Spleen (tissue), 11 donors: Measurements from ENCODE around the gene DIP2A. TPM values are rescaled to one million over a fixed set of nuclear protein-coding genes. Genes with fewer than 3 reads are reported as not detected.

Experiments used
- DNase-seq: peaks from one replicate; pipeline ENCODE4 v3.0.0-alpha.2; 2020
- H3K27ac ChIP-seq, 8 donors: fragments of 200-600 bp; sonication (generic) in 7 of 8; 1 replicate in 4 of 8; 2 replicates in 4 of 8; pipeline versions ENCODE4 v1.5.0 to v1.8.0; 2016 to 2021; ENCODE audit warnings: inconsistent platforms in 4 of 8, mild to moderate bottlenecking in 4 of 8, moderate library complexity in 1 of 8
- H3K27me3 ChIP-seq, 7 donors: fragments of 200-600 bp; sonication (generic) in 6 of 7; replicated peaks in 1 of 7; 1 replicate in 4 of 7; 2 replicates in 3 of 7; pipeline versions ENCODE4 v1.5.0 to v1.8.0; 2016 to 2021; ENCODE audit warnings: inconsistent platforms in 3 of 7, mild to moderate bottlenecking in 1 of 7
- H3K36me3 ChIP-seq, 6 donors: fragments of 200-600 bp; sonication (generic) in 5 of 6; 1 replicate in 4 of 6; 2 replicates in 2 of 6; pipeline versions ENCODE4 v1.5.0 to v1.8.0; 2016 to 2021; ENCODE audit warnings: inconsistent platforms in 2 of 6
- H3K4me1 ChIP-seq, 6 donors: fragments of 200-600 bp; sonication (generic) in 5 of 6; 1 replicate in 3 of 6; 2 replicates in 3 of 6; pipeline versions ENCODE4 v1.5.0 to v1.8.0; 2016 to 2021; ENCODE audit warnings: inconsistent platforms in 3 of 6
- H3K4me3 ChIP-seq, 8 donors: fragments of 200-600 bp; sonication (generic) in 7 of 8; 1 replicate in 4 of 8; 2 replicates in 4 of 8; pipeline versions ENCODE4 v1.5.0 to v1.8.0; 2016 to 2021; ENCODE audit warnings: inconsistent platforms in 4 of 8, mild to moderate bottlenecking in 4 of 8, moderate library complexity in 2 of 8
- H3K9me3 ChIP-seq, 8 donors: fragments of 200-600 bp; sonication (generic) in 7 of 8; 1 replicate in 4 of 8; 2 replicates in 4 of 8; pipeline versions ENCODE4 v1.5.0 to v1.8.0; 2016 to 2021; ENCODE audit warnings: inconsistent platforms in 4 of 8
- CTCF ChIP-seq, 11 experiments: fragments of 200-600 bp in 7 of 11; fragments of 450-650 bp in 4 of 11; sonication (generic) in 4 of 11; IDR thresholded peaks in 8 of 11; conservative IDR thresholded peaks in 3 of 11; 1 replicate in 7 of 11; 2 replicates in 4 of 11; pipeline versions ENCODE4 v1.4.0 to v1.8.0; 2016 to 2021; ENCODE audit warnings: antibody characterized with exemption in 11 of 11, inconsistent platforms in 4 of 11, mild to moderate bottlenecking in 1 of 11
- POLR2A ChIP-seq, 3 donors: fragments of 450-650 bp; IDR thresholded peaks; one replicate each; pipeline ENCODE4 v1.5.1; 2017; ENCODE audit warnings: antibody characterized with exemption in 3 of 3, mild to moderate bottlenecking in 1 of 3
- POLR2AphosphoS5 ChIP-seq, 3 donors: sonication (generic); formaldehyde crosslinking; IDR thresholded peaks; one replicate each; pipeline ENCODE4 v1.5.1; 2017; ENCODE audit warnings: antibody characterized with exemption in 3 of 3
- WGBS, 5 donors: extraction: QIAGEN DNeasy Blood & Tissue Kit in 3 of 5; methylation state at CpG; one replicate each; pipeline versions ENCODE4 v1.1.5 to v1.1.7; 2013 to 2018; 5-methylcytosine and 5-hydroxymethylcytosine counted together
- intact Hi-C: fragments of 100-400 bp; cut with DNase I; formaldehyde crosslinking; loops from one replicate; pipeline ENCODE4 v1.15.0; 2023; ENCODE audit warnings: low total_unique reads
- polyA plus RNA-seq, 3 donors: library from polyadenylated mRNA; stranded (reverse); fragments of 200-250 nt; gene quantifications; one replicate each; pipeline ENCODE4 v1.2.1, GENCODE V29; 2013
- total RNA-seq, 7 donors: library from RNA; depleted of rRNA in 3 of 7; stranded (reverse); fragments of >200 nt in 3 of 7; fragmentation: NEBNext Ultra II Directional in 4 of 7; extraction: Animal tissue kit (Norgen Biotek cat#: 25700) in 4 of 7; gene quantifications; one replicate each; pipeline versions ENCODE4 v1.1.0 to v1.2.1, GENCODE V29; 2016 to 2021
- donor health status: healthy with polysubstance abuse.
- donor health status: DM: no; HTN: no; CAD: no; lungs with moderate emphysema.
- donor health status: DM: no; HTN: no; CAD: no.
- donor health status: Bipolar disorder and iron deficiency.
- donor health status: healthy.
- donor health status: DM: no; HTN: no; CAD: no.
- donor health status: DM: yes; HTN: yes; CAD: no.

DIP2A gene
- total and polyA plus RNA-seq, 10 donors, result 14.7 to 96.7 (median 64.1) TPM

GRCh38 chr21:46603228-46603627 lies 144.5 kb downstream of the DIP2A start:
- H3K36me3 ChIP-seq, result no peaks in the 10 kb centered on the region
- intact Hi-C loops, result no loop called here
- H3K27me3 ChIP-seq, result no peaks in the 10 kb centered on the region
- TF ChIP-seq CTCF (IDR thresholded peaks at IDR 0.05 in 8 of 11, conservative IDR thresholded peaks at IDR 0.05 in 3 of 11) (no peak), POLR2AphosphoS5 (IDR thresholded peaks at IDR 0.05) (no peak), POLR2A (IDR thresholded peaks at IDR 0.05) (no peak)
- peaks cover 4 to 46% (median 27%) of the 10 kb centered on the region in 6 donors for H3K4me1 ChIP-seq
- DNase-seq, result no peak
- no peak overlapping the region for H3K4me3 ChIP-seq
- H3K27ac ChIP-seq, result no peak overlapping the region
- 59 to 80% (median 63%) methylated on average over 8 to 9 of the region's 9 CpGs for WGBS, 5 donors
- H3K9me3 ChIP-seq, result no peaks in the 10 kb centered on the region

- 70 to 84% (median 80%) methylated on average over 9 of the region's 9 CpGs for WGBS, 5 donors
- Histone ChIP-seq H3K4me3 (no peak overlapping the region), H3K36me3 (no peaks in the 10 kb centered on the region), H3K9me3 (no peaks in the 10 kb centered on the region), H3K4me1 (peaks cover 4 to 34% (median 19%) of the 10 kb centered on the region in 6 donors), H3K27me3 (no peaks in the 10 kb centered on the region), H3K27ac (peak overlapping the region in 3 of 8 donors; percentile 64 to 80 (median 66))
- TF ChIP-seq POLR2A (IDR thresholded peaks at IDR 0.05) (no peak), POLR2AphosphoS5 (IDR thresholded peaks at IDR 0.05) (no peak), CTCF (IDR thresholded peaks at IDR 0.05 in 8 of 11, conservative IDR thresholded peaks at IDR 0.05 in 3 of 11) (no peak)
- DNase-seq, result no peak
- intact Hi-C loops, result no loop called here
These were observed 145.8 kb downstream of the DIP2A start for GRCh38 chr21:46604329-46604974.

DNA sequence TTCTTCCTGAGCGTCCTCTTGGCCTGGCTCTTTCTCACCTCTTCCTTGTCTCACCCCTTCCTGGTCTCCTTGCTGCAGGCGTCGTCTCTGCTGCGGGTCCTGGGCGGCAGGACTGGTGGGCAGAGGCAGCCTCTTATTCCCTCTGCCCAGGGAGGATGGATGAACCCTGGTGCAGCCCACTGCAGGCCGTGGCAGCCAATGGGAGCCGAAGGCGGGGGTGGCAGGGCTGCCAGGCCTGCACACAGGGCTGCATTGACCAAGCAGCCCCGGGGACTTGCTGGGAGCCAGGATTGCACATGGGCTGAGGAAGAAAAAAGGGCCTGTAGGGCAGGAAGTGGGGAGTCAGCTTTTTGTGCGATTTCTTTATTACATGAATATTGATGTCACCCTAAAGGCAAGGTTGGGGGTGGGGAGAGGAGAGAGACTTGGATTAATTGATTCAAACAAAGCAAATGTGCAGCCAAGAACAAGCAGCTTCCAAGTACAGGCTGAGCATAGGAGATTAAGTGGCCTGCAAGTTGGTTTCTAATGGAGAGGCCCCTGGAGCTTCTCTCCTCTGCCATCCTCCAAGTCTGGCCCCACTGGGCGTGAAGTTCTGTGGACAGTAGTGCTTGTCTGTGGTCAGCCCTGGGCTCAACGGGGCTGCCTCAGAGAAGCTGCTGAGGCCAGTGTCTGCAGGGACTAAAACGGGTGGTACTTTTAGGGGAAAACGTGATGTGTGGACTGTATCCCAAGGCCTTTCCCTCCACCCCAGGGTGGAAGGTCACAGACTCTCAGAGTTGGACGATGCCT lies 146.5 kb downstream of the DIP2A start, which contains the start of gene S100B:
Gene S100B, minus strand, starts transcription at position 108 of the 792 bp plus-strand sequence. CDS start 2,667 bp downstream, outside the sequence.
- peak within 1 kb of the TSS in 7 of 8 donors; percentile 37 to 80 (median 64) for H3K27ac ChIP-seq

More for the DNA sequence above, 146.5 kb downstream of the DIP2A start, which contains the start of gene S100B:
- Histone ChIP-seq H3K27me3 (peaks cover 0 to 4% (median 0%) of the 10 kb centered on the region in 7 donors), H3K4me1 (peaks cover 4 to 27% (median 18%) of the 10 kb centered on the region in 6 donors), H3K36me3 (no peaks in the 10 kb centered on the region), H3K4me3 (peak within 1 kb of the TSS in 1 of 8 donors; percentile 26), H3K9me3 (peaks cover 0 to 5% (median under 1%) of the 10 kb centered on the region in 8 donors)
- TF ChIP-seq CTCF (IDR thresholded peaks at IDR 0.05 in 8 of 11, conservative IDR thresholded peaks at IDR 0.05 in 3 of 11), result no peak
- peak in 2 of 3 donors; percentile 10 to 24 for TF ChIP-seq POLR2AphosphoS5 (IDR thresholded peaks at IDR 0.05)
- TF ChIP-seq POLR2A (IDR thresholded peaks at IDR 0.05), result no peak
- 57 to 74% (median 65%) methylated on average over 13 to 15 of the region's 15 CpGs for WGBS, 5 donors
- DNase-seq, result no peak
- intact Hi-C loops, result no loop called here
